GM12875 (cell line): ENCODE data around the gene ACOT7.

Source experiments
- H3K4me3 ChIP-seq: one replicate; pipeline ENCODE4 v1.5.1; 2011; ENCODE audit warnings: low read depth, low read length, control low read depth
- CTCF ChIP-seq: IDR thresholded peaks from 2 replicates; pipeline ENCODE4 v1.5.1; 2011; ENCODE audit warnings: low read depth, mild to moderate bottlenecking, control low read depth, inconsistent platforms, low read length, moderate library complexity, borderline replicate concordance; ENCODE audit not compliant: insufficient read depth

Gene ACOT7

GRCh38 chr1:6360517-6361070 lies 33.0 kb downstream of the ACOT7 start:
- no peak for TF ChIP-seq CTCF
- no peak overlapping the region for H3K4me3 ChIP-seq

GRCh38 chr1:6360117-6360496 lies 33.5 kb downstream of the ACOT7 start:
- no peak for TF ChIP-seq CTCF
- H3K4me3 ChIP-seq: no peak overlapping the region

- TF ChIP-seq CTCF: no peak
- peak overlapping the region; percentile 2 for H3K4me3 ChIP-seq
Measured at GRCh38 chr1:6359216-6360116, 34.1 kb downstream of the ACOT7 start.

- TF ChIP-seq CTCF: no peak
- no peak overlapping the region for H3K4me3 ChIP-seq
Measured at GRCh38 chr1:6358757-6359201, 34.8 kb downstream of the ACOT7 start.

- TF ChIP-seq CTCF: no peak
- no peak overlapping the region for H3K4me3 ChIP-seq
Measured at GRCh38 chr1:6358144-6358624, 35.4 kb downstream of the ACOT7 start.

- peak; percentile 57 for TF ChIP-seq CTCF
Measured at GRCh38 chr1:6357243-6357936, 36.2 kb downstream of the ACOT7 start.

More at GRCh38 chr1:6357243-6357936, 36.2 kb downstream of the ACOT7 start:
- H3K4me3 ChIP-seq: no peak overlapping the region
